ENCODE measurements around the gene ZFX. TPM values are rescaled to one million over a fixed set of nuclear protein-coding genes. Genes with fewer than 3 reads are reported as not detected.

The ZFX gene
- total RNA-seq, 1 donor from 2014 or later: 34.1 TPM

DNA sequence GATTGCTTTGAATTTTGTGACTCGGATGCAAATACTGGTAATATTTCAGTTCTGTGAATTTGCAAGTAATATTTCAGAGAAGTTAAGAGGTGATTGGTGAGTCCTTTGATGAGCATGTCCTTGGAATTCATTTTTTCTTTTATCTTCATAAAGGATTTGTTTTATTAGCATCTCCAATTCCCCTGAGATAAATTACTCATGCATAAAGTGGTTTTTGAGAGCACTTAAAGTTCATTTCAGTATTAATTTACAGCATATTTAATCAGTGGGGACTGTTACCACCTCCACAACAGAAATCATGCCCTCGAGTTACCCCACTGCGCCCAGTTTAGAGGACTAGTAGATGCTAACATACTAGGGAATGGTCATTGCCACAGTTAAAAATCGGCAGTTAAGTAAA, 65.0 kb downstream of the ZFX start:
- Mint-ChIP-seq H3K27me3 (ENCODE audit: low read depth) (no peaks in the 10 kb centered on the region), H3K27ac (no peak overlapping the region), H3K9me3 (no peaks in the 10 kb centered on the region), H3K4me1 (ENCODE audit: low read depth) (no peaks in the 10 kb centered on the region), H3K36me3 (ENCODE audit: low read depth) (peaks cover 16% of the 10 kb centered on the region), H3K4me3 (ENCODE audit: low read depth) (no peak overlapping the region)
- no peak for DNase-seq (ENCODE audit: low spot score)
- intact Hi-C loops (cut with micrococcal nuclease): no loop called here

GRCh38 chrX:24215272-24215671, 65.7 kb downstream of the ZFX start:
- H3K4me3 Mint-ChIP-seq (ENCODE audit: low read depth): no peak overlapping the region
- peaks cover 13% of the 10 kb centered on the region for H3K36me3 Mint-ChIP-seq (ENCODE audit: low read depth)
- H3K27ac Mint-ChIP-seq: no peak overlapping the region
- DNase-seq (ENCODE audit: low spot score): no peak
- H3K27me3 Mint-ChIP-seq (ENCODE audit: low read depth): no peaks in the 10 kb centered on the region
- H3K9me3 Mint-ChIP-seq: no peaks in the 10 kb centered on the region
- no peaks in the 10 kb centered on the region for H3K4me1 Mint-ChIP-seq (ENCODE audit: low read depth)
- intact Hi-C loops (cut with micrococcal nuclease): no loop called here

DNA sequence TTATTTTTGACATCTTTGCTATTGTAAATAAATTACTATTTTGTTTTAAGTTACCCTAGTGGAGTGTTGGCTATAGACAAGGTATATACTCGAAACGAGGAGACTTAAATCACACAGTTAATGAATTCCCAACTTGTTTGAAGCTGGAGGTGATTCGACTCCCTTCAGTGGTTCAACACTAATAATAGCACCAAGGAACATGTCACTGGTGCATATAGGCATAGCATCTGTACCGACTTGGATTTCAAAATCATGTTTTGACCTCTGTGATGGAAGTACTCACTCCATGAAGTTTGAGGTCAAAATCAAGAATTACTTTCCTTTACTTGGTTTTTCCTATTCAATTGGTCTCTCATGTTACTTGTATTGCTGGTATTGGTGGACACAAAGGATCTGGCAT, 66.5 kb downstream of the ZFX start:
- Mint-ChIP-seq H3K4me3 (ENCODE audit: low read depth) (no peak overlapping the region), H3K4me1 (ENCODE audit: low read depth) (no peaks in the 10 kb centered on the region), H3K36me3 (ENCODE audit: low read depth) (peaks cover 6% of the 10 kb centered on the region), H3K27ac (no peak overlapping the region), H3K9me3 (no peaks in the 10 kb centered on the region), H3K27me3 (ENCODE audit: low read depth) (no peaks in the 10 kb centered on the region)
- intact Hi-C loops (cut with micrococcal nuclease): no loop called here
- no peak for DNase-seq (ENCODE audit: low spot score)

- intact Hi-C loops (cut with micrococcal nuclease): no loop called here
- Mint-ChIP-seq H3K9me3 (no peaks in the 10 kb centered on the region), H3K4me3 (ENCODE audit: low read depth) (no peak overlapping the region), H3K4me1 (ENCODE audit: low read depth) (no peaks in the 10 kb centered on the region), H3K36me3 (ENCODE audit: low read depth) (peaks cover 4% of the 10 kb centered on the region), H3K27me3 (ENCODE audit: low read depth) (no peaks in the 10 kb centered on the region), H3K27ac (no peak overlapping the region)
- no peak for DNase-seq (ENCODE audit: low spot score)
Observed at GRCh38 chrX:24216827-24217226, 67.3 kb downstream of the ZFX start.

DNA sequence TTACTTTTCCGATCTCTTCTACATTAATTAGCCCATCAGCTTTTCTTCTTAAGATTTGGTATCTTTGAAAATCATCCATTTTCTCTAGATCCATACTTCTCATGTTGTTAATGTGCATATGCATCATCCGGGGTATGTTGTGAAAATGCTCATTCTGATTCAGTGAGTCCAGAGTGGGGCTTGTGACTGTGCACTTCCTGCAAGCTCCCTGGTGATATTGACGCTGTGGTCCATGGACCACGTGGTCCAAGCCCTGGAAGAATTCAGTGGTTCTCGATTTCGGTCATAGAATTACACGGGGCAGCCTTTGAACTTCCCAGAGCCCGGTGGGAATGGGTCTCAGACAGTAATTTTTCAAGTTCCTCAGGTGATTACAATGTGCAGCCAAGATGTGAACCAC, 69.8 kb downstream of the ZFX start:
- Mint-ChIP-seq H3K9me3 (no peaks in the 10 kb centered on the region), H3K27ac (no peak overlapping the region), H3K36me3 (ENCODE audit: low read depth) (no peaks in the 10 kb centered on the region), H3K4me3 (ENCODE audit: low read depth) (no peak overlapping the region), H3K27me3 (ENCODE audit: low read depth) (no peaks in the 10 kb centered on the region), H3K4me1 (ENCODE audit: low read depth) (no peaks in the 10 kb centered on the region)
- intact Hi-C loops (cut with micrococcal nuclease): no loop called here
- no peak for DNase-seq (ENCODE audit: low spot score)

DNA sequence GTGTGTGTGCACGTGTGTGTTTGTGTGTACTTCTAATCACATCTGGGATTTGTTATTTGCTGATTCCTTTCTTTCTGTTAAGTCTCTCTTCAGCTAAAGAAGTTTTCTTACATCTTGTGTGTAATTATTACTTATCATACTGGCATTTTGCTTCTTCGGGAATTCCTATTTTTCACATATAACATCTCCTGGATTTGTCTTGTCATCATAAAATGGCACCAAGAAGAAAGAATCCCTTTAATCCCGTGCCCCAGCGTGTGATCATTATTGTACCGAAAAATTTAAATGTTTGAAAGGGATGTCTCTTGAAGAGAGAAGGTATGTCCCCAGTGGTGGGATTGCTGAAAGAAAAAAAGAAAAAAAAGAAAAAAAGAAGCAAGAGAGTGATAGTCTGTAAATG, 72.3 kb downstream of the ZFX start:
- H3K4me1 Mint-ChIP-seq (ENCODE audit: low read depth): no peaks in the 10 kb centered on the region
- H3K9me3 Mint-ChIP-seq: peaks cover 8% of the 10 kb centered on the region
- no peak overlapping the region for H3K4me3 Mint-ChIP-seq (ENCODE audit: low read depth)
- DNase-seq (ENCODE audit: low spot score): no peak
- H3K36me3 Mint-ChIP-seq (ENCODE audit: low read depth): peaks cover 3% of the 10 kb centered on the region
- intact Hi-C loops (cut with micrococcal nuclease): no loop called here
- no peaks in the 10 kb centered on the region for H3K27me3 Mint-ChIP-seq (ENCODE audit: low read depth)
- no peak overlapping the region for H3K27ac Mint-ChIP-seq

DNA sequence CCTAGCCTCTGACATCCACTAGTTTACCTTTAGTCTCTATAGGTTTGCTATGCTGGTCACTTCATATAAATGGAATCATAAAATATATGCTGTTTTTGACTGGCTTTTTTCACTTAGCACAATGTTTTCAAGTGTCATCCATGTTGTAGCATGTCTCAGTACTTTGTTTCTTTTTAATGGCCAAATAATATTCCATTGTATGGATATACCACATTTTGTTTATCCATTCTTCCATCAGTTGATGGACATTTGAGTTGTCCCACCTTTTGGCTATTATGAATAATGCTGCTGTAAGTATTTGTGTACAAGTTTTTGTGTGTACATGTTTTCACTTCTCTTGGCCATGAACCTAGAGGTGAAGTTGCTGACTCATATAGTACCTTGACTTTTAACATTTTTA, 75.7 kb downstream of the ZFX start:
- no peak overlapping the region for H3K4me3 Mint-ChIP-seq (ENCODE audit: low read depth)
- intact Hi-C loops (cut with micrococcal nuclease): no loop called here
- no peaks in the 10 kb centered on the region for H3K4me1 Mint-ChIP-seq (ENCODE audit: low read depth)
- peaks cover 8% of the 10 kb centered on the region for H3K9me3 Mint-ChIP-seq
- H3K27ac Mint-ChIP-seq: no peak overlapping the region
- peaks cover 3% of the 10 kb centered on the region for H3K36me3 Mint-ChIP-seq (ENCODE audit: low read depth)
- no peak for DNase-seq (ENCODE audit: low spot score)
- peaks cover 2% of the 10 kb centered on the region for H3K27me3 Mint-ChIP-seq (ENCODE audit: low read depth)

DNA sequence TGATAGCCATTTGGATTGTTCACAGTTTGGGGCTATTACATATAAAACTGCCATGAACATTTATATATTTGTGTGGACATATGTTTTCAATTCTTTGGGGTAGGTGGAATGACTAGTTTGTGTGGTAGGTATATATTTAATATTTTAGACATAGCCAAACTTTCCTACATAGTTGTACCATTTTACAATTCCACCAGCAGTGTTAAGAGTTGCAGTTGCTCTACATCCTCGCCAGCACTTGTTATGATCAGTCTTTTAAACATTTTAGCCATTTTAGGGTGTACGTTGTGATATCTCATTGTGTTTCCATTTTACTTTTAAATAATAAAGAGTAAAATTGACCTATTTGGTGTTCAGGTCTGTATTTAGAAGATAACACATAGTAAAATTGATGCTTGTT, 76.6 kb downstream of the ZFX start:
- H3K4me3 Mint-ChIP-seq (ENCODE audit: low read depth): no peak overlapping the region
- intact Hi-C loops (cut with micrococcal nuclease): no loop called here
- DNase-seq (ENCODE audit: low spot score): no peak
- H3K27ac Mint-ChIP-seq: no peak overlapping the region
- H3K9me3 Mint-ChIP-seq: peaks cover 8% of the 10 kb centered on the region
- H3K4me1 Mint-ChIP-seq (ENCODE audit: low read depth): peaks cover 1% of the 10 kb centered on the region
- peaks cover 4% of the 10 kb centered on the region for H3K27me3 Mint-ChIP-seq (ENCODE audit: low read depth)
- peaks cover 3% of the 10 kb centered on the region for H3K36me3 Mint-ChIP-seq (ENCODE audit: low read depth)

GRCh38 chrX:24228596-24228995, 79.1 kb downstream of the ZFX start:
- no peak overlapping the region for H3K4me3 Mint-ChIP-seq (ENCODE audit: low read depth)
- H3K9me3 Mint-ChIP-seq: peaks cover 8% of the 10 kb centered on the region
- H3K27me3 Mint-ChIP-seq (ENCODE audit: low read depth): peaks cover 4% of the 10 kb centered on the region
- no peak for DNase-seq (ENCODE audit: low spot score)
- H3K4me1 Mint-ChIP-seq (ENCODE audit: low read depth): peaks cover 3% of the 10 kb centered on the region
- intact Hi-C loops (cut with micrococcal nuclease): no loop called here
- H3K27ac Mint-ChIP-seq: no peak overlapping the region
- peaks cover 3% of the 10 kb centered on the region for H3K36me3 Mint-ChIP-seq (ENCODE audit: low read depth)

DNA sequence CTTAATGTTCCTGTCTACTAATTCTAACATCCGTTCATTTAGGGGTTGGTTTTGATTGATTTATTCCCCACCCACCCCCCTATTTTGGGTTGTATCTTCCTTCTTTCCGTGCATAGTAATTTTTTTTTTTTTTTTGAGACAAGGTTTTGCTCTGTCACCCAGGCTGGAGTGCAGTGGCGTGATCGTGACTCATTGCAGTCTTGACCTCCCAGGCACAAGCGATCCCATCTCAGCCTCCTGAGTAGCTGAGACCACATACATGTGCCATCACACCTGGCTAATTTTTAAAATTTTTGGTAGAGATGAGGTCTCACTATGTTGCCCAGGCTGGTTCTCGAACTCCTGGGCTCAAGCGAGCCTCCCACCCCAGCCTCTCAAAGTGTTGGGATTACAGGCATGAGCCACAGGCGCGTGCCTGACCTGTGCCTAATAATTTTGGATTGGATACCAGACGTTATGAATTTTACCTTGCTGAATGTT, 79.9 kb downstream of the ZFX start:
- H3K27me3 Mint-ChIP-seq (ENCODE audit: low read depth): peaks cover 4% of the 10 kb centered on the region
- peaks cover 3% of the 10 kb centered on the region for H3K36me3 Mint-ChIP-seq (ENCODE audit: low read depth)
- DNase-seq (ENCODE audit: low spot score): no peak
- no peak overlapping the region for H3K4me3 Mint-ChIP-seq (ENCODE audit: low read depth)
- peaks cover 3% of the 10 kb centered on the region for H3K4me1 Mint-ChIP-seq (ENCODE audit: low read depth)
- intact Hi-C loops (cut with micrococcal nuclease): no loop called here
- H3K27ac Mint-ChIP-seq: no peak overlapping the region
- H3K9me3 Mint-ChIP-seq: peaks cover 8% of the 10 kb centered on the region

DNA sequence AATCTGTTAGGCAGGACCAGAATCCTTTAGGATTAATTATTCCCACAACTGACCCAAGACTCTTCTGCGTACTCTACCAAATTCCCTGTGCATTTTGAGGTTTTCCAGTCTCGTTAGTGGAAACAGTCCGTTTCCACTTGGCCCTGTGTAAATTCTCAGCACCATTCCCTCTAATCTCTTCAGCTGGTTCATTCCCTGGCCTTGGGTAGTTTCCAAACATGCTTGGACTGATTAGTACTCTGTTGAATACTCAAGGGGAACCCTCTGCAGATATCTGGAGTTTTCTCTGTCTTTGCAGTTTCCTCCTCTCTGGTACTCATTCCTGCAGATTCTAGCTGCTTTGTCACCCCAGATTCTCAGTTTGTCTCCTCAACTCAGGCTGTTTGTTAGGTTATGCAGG, 80.4 kb downstream of the ZFX start:
- no peak overlapping the region for H3K4me3 Mint-ChIP-seq (ENCODE audit: low read depth)
- intact Hi-C loops (cut with micrococcal nuclease): no loop called here
- H3K9me3 Mint-ChIP-seq: peaks cover 8% of the 10 kb centered on the region
- DNase-seq (ENCODE audit: low spot score): no peak
- H3K36me3 Mint-ChIP-seq (ENCODE audit: low read depth): peaks cover 3% of the 10 kb centered on the region
- peaks cover 4% of the 10 kb centered on the region for H3K4me1 Mint-ChIP-seq (ENCODE audit: low read depth)
- peaks cover 4% of the 10 kb centered on the region for H3K27me3 Mint-ChIP-seq (ENCODE audit: low read depth)
- no peak overlapping the region for H3K27ac Mint-ChIP-seq

GRCh38 chrX:24231131-24231540, 81.6 kb downstream of the ZFX start:
- Mint-ChIP-seq H3K36me3 (ENCODE audit: low read depth) (no peaks in the 10 kb centered on the region), H3K4me1 (ENCODE audit: low read depth) (peaks cover 4% of the 10 kb centered on the region), H3K27ac (no peak overlapping the region), H3K9me3 (peaks cover 4% of the 10 kb centered on the region), H3K4me3 (ENCODE audit: low read depth) (no peak overlapping the region), H3K27me3 (ENCODE audit: low read depth) (peaks cover 4% of the 10 kb centered on the region)
- intact Hi-C loops (cut with micrococcal nuclease): no loop called here
- DNase-seq (ENCODE audit: low spot score): no peak

GRCh38 chrX:24231641-24232179, 82.2 kb downstream of the ZFX start:
- Mint-ChIP-seq H3K27me3 (ENCODE audit: low read depth) (peaks cover 4% of the 10 kb centered on the region), H3K27ac (no peak overlapping the region), H3K36me3 (ENCODE audit: low read depth) (no peaks in the 10 kb centered on the region), H3K9me3 (peaks cover 1% of the 10 kb centered on the region), H3K4me1 (ENCODE audit: low read depth) (peaks cover 4% of the 10 kb centered on the region), H3K4me3 (ENCODE audit: low read depth) (no peak overlapping the region)
- intact Hi-C loops (cut with micrococcal nuclease): no loop called here
- no peak for DNase-seq (ENCODE audit: low spot score)

- H3K27ac Mint-ChIP-seq: no peak overlapping the region
- DNase-seq (ENCODE audit: low spot score): no peak
- H3K9me3 Mint-ChIP-seq: no peaks in the 10 kb centered on the region
- peaks cover 3% of the 10 kb centered on the region for H3K27me3 Mint-ChIP-seq (ENCODE audit: low read depth)
- H3K4me1 Mint-ChIP-seq (ENCODE audit: low read depth): peaks cover 4% of the 10 kb centered on the region
- intact Hi-C loops (cut with micrococcal nuclease): no loop called here
- no peak overlapping the region for H3K4me3 Mint-ChIP-seq (ENCODE audit: low read depth)
- H3K36me3 Mint-ChIP-seq (ENCODE audit: low read depth): no peaks in the 10 kb centered on the region
Observed at GRCh38 chrX:24232796-24233195, 83.3 kb downstream of the ZFX start.

Data from activated T-helper 2 cell treated with anti-CD3 and anti-CD28 coated beads, Interferon-gamma antibody, Interleukin-2, Interleukin-4, amounts not matched to agents 10 μg/mL and 5 μg/mL and 100 μg/mL, durations not matched to agents 14 hours and 24 hours and 36 hours (primary cell).